Progenitor cell of endocrine pancreas (in vitro differentiated cells): ENCODE results near the gene EIF4B. TPM values are rescaled to one million over a fixed set of nuclear protein-coding genes. Genes with fewer than 3 reads are reported as not detected.
"Not testable (repeated sequence)": the region's sequence is repeated elsewhere in the genome, so short reads cannot be mapped to it uniquely, and the experiment has no call there.

Experiments
- DNase-seq: peaks from one replicate; pipeline ENCODE4 v3.0.0; 2021; ENCODE audit warnings: low spot score; ENCODE audit not compliant: unreplicated experiment
- H3K27ac Mint-ChIP-seq: 2 replicates; pipeline ENCODE4 v1.8.0; 2021; ENCODE audit warnings: mild to moderate bottlenecking, moderate library complexity, mixed read lengths
- H3K27me3 Mint-ChIP-seq: 2 replicates; pipeline ENCODE4 v1.8.0; 2021; ENCODE audit warnings: mixed read lengths
- H3K36me3 Mint-ChIP-seq: 2 replicates; pipeline ENCODE4 v1.8.0; 2022; ENCODE audit warnings: mixed read lengths; ENCODE audit not compliant: insufficient read depth
- H3K4me1 Mint-ChIP-seq: 2 replicates; pipeline ENCODE4 v1.8.0; 2021; ENCODE audit warnings: low read depth, mixed read lengths
- H3K4me3 Mint-ChIP-seq: 2 replicates; pipeline ENCODE4 v1.8.0; 2021; ENCODE audit warnings: low read depth, mild to moderate bottlenecking, moderate library complexity, mixed read lengths
- H3K9me3 Mint-ChIP-seq: 2 replicates; pipeline ENCODE4 v1.8.0; 2021; ENCODE audit warnings: low read depth, mixed read lengths
- CTCF ChIP-seq: fragments of 200-600 bp; sonication (generic); IDR thresholded peaks from one replicate; pipeline ENCODE4 v1.5.0; 2021; ENCODE audit warnings: antibody characterized with exemption, mild to moderate bottlenecking; ENCODE audit not compliant: unreplicated experiment
- total RNA-seq: library from RNA; stranded (reverse); gene quantifications from 2 replicates; pipeline ENCODE4 v1.2.1, GENCODE V29; 2021

EIF4B gene
- total RNA-seq, 1 donor from 2014 or later = 447 TPM

GRCh38 chr12:53004582-53004981, 1.7 kb upstream of the EIF4B start:
- Mint-ChIP-seq H3K27me3 (no peaks in the 10 kb centered on the region), H3K36me3 (no peaks in the 10 kb centered on the region), H3K27ac (peak overlapping the region; percentile 60), H3K4me3 (peak overlapping the region; percentile 100), H3K4me1 (peaks cover 24% of the 10 kb centered on the region), H3K9me3 (no peaks in the 10 kb centered on the region)
- no peak for DNase-seq
- TF ChIP-seq CTCF = no peak

- H3K27me3 Mint-ChIP-seq = no peaks in the 10 kb centered on the region
- H3K36me3 Mint-ChIP-seq = no peaks in the 10 kb centered on the region
- H3K9me3 Mint-ChIP-seq = no peaks in the 10 kb centered on the region
- peaks cover 31% of the 10 kb centered on the region for H3K4me1 Mint-ChIP-seq
- no peak for DNase-seq
- TF ChIP-seq CTCF = no peak
- peak overlapping the region; percentile 100 for H3K4me3 Mint-ChIP-seq
- H3K27ac Mint-ChIP-seq = peak overlapping the region; percentile 99
These were observed 856 bp upstream of the EIF4B start for GRCh38 chr12:53005215-53005985.

GRCh38 chr12:53006810-53007309, 604 bp downstream of the EIF4B start:
- H3K36me3 Mint-ChIP-seq = no peaks in the 10 kb centered on the region

GRCh38 chr12:53007343-53007742, 1.1 kb downstream of the EIF4B start:
- H3K27ac Mint-ChIP-seq = peak overlapping the region; percentile 99
- no peaks in the 10 kb centered on the region for H3K36me3 Mint-ChIP-seq

More at GRCh38 chr12:53006810-53007309, 604 bp downstream of the EIF4B start:
- no peaks in the 10 kb centered on the region for H3K9me3 Mint-ChIP-seq
- TF ChIP-seq CTCF = no peak
- H3K27ac Mint-ChIP-seq = peak overlapping the region; percentile 99
- H3K4me3 Mint-ChIP-seq = peak overlapping the region; percentile 100
- DNase-seq = peak; percentile 48
- H3K4me1 Mint-ChIP-seq = peaks cover 39% of the 10 kb centered on the region
- no peaks in the 10 kb centered on the region for H3K27me3 Mint-ChIP-seq

GRCh38 chr12:53008760-53009159, 2.5 kb downstream of the EIF4B start:
- H3K36me3 Mint-ChIP-seq, H3K27me3 Mint-ChIP-seq, DNase-seq, H3K9me3 Mint-ChIP-seq: not testable (repeated sequence)
- Mint-ChIP-seq H3K27ac (peak overlapping the region; percentile 45), H3K4me3 (peak overlapping the region; percentile 100), H3K4me1 (peaks cover 43% of the 10 kb centered on the region)

More at GRCh38 chr12:53007343-53007742, 1.1 kb downstream of the EIF4B start:
- no peak for TF ChIP-seq CTCF
- H3K4me3 Mint-ChIP-seq = peak overlapping the region; percentile 100
- no peak for DNase-seq
- H3K27me3 Mint-ChIP-seq = no peaks in the 10 kb centered on the region
- no peaks in the 10 kb centered on the region for H3K9me3 Mint-ChIP-seq
- peaks cover 43% of the 10 kb centered on the region for H3K4me1 Mint-ChIP-seq

GRCh38 chr12:53010955-53011354, 4.7 kb downstream of the EIF4B start:
- H3K9me3 Mint-ChIP-seq = no peaks in the 10 kb centered on the region
- DNase-seq = no peak
- TF ChIP-seq CTCF = no peak
- H3K4me1 Mint-ChIP-seq = peaks cover 38% of the 10 kb centered on the region
- H3K36me3 Mint-ChIP-seq = peaks cover 1% of the 10 kb centered on the region
- no peak overlapping the region for H3K4me3 Mint-ChIP-seq
- no peaks in the 10 kb centered on the region for H3K27me3 Mint-ChIP-seq
- H3K27ac Mint-ChIP-seq = peak overlapping the region; percentile 87
